HG03097 (cell line): Measurements from ENCODE around the gene PPP1R26.
"Not testable (repeated sequence)": the region's sequence is repeated elsewhere in the genome, so short reads cannot be mapped to it uniquely, and the experiment has no call there.

Experiments used
- ATAC-seq: cut with Tn5 transposase; IDR thresholded peaks from one replicate; pipeline ENCODE4 v1.9.1; 2021; ENCODE audit not compliant: unreplicated experiment, low FRiP score

Gene PPP1R26

GRCh38 chr9:135479469-135480052 is at the start of gene PPP1R26:
PPP1R26 (plus strand) TSS chr9:135479782; CDS start chr9:135484511, 4,729 bp downstream.
- no peak for ATAC-seq

GRCh38 chr9:135437259-135437658 is 42.3 kb upstream of the PPP1R26 start:
- no peak for ATAC-seq

- ATAC-seq = not testable (repeated sequence)
These were observed 41.9 kb upstream of the PPP1R26 start for GRCh38 chr9:135437696-135438095.

- ATAC-seq = not testable (repeated sequence)
These were observed 40.9 kb upstream of the PPP1R26 start for GRCh38 chr9:135438581-135439232.

GRCh38 chr9:135439514-135439913 is 40.1 kb upstream of the PPP1R26 start:
- not testable (repeated sequence) for ATAC-seq

GRCh38 chr9:135439916-135440315 is 39.7 kb upstream of the PPP1R26 start:
- no peak for ATAC-seq

GRCh38 chr9:135440620-135441019 is 39.0 kb upstream of the PPP1R26 start:
- ATAC-seq = no peak

- ATAC-seq = not testable (repeated sequence)
These were observed 38.2 kb upstream of the PPP1R26 start for GRCh38 chr9:135441105-135442071.

GRCh38 chr9:135442075-135442474 is 37.5 kb upstream of the PPP1R26 start:
- ATAC-seq = no peak

GRCh38 chr9:135443797-135444425 is 35.7 kb upstream of the PPP1R26 start:
- no peak for ATAC-seq

GRCh38 chr9:135447126-135447525 is 32.5 kb upstream of the PPP1R26 start:
- no peak for ATAC-seq

GRCh38 chr9:135448663-135449100 is 30.9 kb upstream of the PPP1R26 start:
- no peak for ATAC-seq

GRCh38 chr9:135449532-135449931 is 30.1 kb upstream of the PPP1R26 start:
- not testable (repeated sequence) for ATAC-seq

GRCh38 chr9:135450956-135451355 is 28.6 kb upstream of the PPP1R26 start:
- no peak for ATAC-seq

- ATAC-seq = not testable (repeated sequence)
These were observed 27.7 kb upstream of the PPP1R26 start for GRCh38 chr9:135451909-135452308.

- ATAC-seq = no peak
These were observed 24.8 kb upstream of the PPP1R26 start for GRCh38 chr9:135454737-135455136.

GRCh38 chr9:135455401-135456030 is 24.1 kb upstream of the PPP1R26 start:
- no peak for ATAC-seq

GRCh38 chr9:135456436-135457104 is 23.0 kb upstream of the PPP1R26 start:
- no peak for ATAC-seq

GRCh38 chr9:135458478-135458877 is 21.1 kb upstream of the PPP1R26 start:
- ATAC-seq = not testable (repeated sequence)

GRCh38 chr9:135461936-135462335 is 17.6 kb upstream of the PPP1R26 start:
- no peak for ATAC-seq
